Mucosa of gallbladder (tissue), 1 donor: Measurements from ENCODE around the gene ZNF397. TPM values are rescaled to one million over a fixed set of nuclear protein-coding genes. Genes with fewer than 3 reads are reported as not detected.

Source experiments
- DNase-seq: peaks from one replicate; pipeline ENCODE4 v3.0.0-alpha.2; 2020; ENCODE audit warnings: low spot score
- total RNA-seq: library from RNA; stranded (reverse); gene quantifications from one replicate; pipeline ENCODE4 v1.2.1, GENCODE V29; 2021
- donor health status: DM: no; HTN: no; CAD: no.

Gene ZNF397
- total RNA-seq, 1 donor from 2014 or later = 33.1 TPM

GRCh38 chr18:35246831-35247230 lies 6.0 kb downstream of the ZNF397 start:
- no peak for DNase-seq

DNA sequence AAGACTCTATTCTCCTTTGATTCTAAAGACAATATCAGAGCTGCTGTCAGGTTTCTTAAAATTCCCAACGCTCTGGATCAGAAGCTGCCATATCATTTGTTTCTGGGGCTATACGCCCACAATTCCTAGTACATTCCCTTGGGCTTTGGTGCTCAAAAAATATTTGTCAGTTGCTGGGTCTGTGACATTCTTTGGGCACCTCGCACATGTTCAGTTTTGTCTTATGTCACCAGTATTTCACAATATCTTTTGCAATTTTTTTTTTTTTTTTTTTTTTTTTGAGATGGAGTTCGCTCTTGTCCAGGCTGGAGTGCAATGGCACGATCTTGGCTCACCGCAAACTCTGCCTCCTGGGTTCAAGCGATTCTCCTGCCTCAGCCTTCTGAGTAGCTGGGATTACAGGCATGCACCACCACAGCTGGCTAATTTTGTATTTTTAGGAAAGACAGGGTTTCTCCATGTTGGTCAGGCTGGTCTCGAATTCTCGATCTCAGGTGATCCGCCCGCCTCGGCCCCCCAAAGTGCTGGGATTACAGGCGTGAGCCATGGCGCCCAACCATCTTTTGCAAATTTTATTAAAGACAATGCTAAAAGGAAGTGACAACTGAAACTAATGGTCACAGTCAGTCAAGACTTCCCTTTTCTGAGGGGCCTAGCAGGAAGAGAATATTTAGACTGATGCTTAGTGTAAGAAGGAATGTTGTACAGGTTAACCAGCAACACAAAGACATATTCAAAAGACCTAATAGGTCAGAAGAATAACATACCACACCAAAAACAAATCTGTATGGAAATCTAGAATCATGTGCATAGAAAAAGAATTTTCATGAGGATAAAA lies 6.8 kb downstream of the ZNF397 start:
- DNase-seq = no peak

- no peak for DNase-seq
Observed at GRCh38 chr18:35248429-35248828, 7.6 kb downstream of the ZNF397 start.

- no peak for DNase-seq
Observed at GRCh38 chr18:35252466-35252865, 11.6 kb downstream of the ZNF397 start.

- DNase-seq = no peak
Observed at GRCh38 chr18:35253655-35254287, 12.9 kb downstream of the ZNF397 start.

GRCh38 chr18:35256947-35257346 lies 16.1 kb downstream of the ZNF397 start:
- no peak for DNase-seq

DNA sequence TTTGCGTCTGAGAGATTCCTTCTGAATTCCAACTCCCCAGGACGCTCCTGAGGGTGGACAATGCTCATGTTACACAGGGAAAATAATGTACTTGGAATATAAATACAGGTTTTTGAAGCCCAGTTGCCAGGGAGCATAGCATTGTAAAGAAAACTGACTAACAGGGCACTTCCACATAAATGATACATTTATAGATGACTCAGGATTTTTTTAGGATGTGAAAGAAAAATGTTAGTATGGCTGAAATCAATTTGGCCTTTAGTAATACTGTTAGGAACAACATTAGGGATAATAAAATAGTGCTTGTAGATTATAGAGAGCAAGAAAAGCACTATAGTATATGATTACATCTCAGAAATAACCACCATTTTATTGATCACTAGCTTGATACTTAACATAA lies 23.6 kb downstream of the ZNF397 start:
- no peak for DNase-seq

- DNase-seq = peak; percentile 67
Observed at GRCh38 chr18:35267161-35267651, 26.4 kb downstream of the ZNF397 start.

DNA sequence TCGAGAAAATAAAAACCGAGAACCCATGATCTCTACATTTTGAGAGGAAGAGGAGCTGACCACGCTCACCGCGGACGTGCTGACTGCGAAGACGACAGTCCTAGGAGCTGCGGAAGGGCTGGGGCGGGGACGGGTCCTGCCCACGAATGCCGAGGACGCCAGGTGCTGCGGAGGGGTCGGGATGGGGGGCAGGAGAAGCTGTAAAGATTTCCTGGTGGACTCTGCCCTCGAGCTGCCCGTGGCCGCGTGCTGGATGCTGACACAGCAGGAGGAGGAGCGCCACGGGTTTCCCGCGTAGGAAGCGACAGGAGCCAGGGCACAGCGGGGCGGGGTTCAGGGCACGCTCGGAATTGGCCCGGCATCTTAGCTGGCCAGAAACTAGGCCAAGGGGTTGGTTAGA lies 27.0 kb downstream of the ZNF397 start:
- DNase-seq = peak; percentile 13

DNA sequence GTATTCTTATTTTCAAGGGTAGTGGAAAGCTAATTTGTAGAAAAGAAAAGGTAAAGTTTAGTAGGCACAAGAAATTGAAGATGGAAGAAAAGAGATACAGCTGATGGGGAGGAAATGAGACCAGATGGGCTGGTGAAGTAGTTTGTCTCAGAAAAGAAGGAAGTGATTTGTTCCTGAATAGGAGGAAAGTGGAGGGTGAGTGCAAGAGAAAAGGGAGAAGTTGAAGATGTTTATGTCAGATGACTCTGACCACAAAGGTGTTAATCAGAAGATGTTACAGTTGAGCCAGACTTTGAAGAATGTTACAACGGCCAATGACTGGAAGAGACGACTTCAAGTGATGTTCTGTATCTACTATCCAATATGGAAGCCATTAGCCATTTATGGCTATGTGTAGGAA lies 28.0 kb downstream of the ZNF397 start:
- DNase-seq = no peak

DNA sequence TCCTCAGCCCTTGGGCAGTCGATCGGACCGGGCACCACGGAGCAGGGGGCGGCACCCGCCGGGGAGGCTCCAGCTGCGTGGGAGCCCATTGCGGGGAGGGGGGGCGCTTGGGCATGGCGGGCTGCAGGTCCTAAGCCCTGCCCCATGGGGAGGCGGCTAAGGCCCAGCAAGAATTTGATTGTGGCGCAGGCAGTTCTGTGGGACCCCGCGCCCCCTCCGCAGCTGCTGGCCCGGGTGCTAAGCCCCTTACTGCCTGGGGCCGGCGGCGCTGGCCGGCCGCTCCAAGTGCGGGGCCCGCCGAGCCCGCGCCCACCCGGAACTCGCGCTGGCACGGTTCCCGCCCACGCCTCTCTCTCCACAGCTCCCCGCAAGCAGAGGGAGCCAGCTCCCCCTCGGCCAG lies 30.8 kb downstream of the ZNF397 start:
- DNase-seq = no peak

DNA sequence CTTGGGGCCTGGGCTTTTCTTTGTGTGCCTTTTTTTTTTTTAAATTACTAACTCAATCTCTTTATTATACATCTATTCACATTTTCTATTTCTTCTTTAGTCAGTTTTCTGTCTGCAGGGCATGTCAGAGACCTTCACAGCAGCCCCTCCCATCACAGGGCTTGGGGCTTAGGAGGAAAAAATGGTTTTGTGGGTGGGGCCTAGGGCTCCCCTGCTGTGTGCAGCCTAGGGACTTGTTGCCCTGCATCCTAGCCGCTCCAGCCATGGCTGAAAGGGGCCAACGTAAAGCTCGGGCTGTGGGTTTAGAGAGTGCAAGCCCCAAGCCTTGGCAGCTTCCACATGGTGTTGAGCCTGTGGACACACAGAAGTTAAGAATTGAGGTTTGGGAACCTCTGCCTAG lies 35.4 kb downstream of the ZNF397 start:
- DNase-seq = no peak

DNA sequence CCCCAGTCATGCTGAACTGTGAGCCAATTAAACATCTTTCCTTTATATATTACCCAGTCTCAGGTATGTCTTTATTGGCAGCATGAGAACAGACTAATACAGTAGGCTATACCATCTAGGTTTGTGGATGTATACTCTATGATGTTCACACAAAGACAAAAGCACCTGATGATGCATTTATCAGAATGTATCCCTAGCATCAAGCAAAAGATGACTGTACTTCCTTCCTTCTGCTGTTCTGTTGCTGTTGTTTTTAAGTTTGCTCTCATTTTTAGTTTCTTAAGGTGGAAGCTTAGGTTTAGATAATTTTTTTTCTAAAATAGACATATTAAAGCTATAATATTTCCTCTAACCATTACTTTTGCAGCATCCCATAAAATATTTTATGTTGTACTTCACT lies 36.8 kb downstream of the ZNF397 start:
- DNase-seq = no peak

DNA sequence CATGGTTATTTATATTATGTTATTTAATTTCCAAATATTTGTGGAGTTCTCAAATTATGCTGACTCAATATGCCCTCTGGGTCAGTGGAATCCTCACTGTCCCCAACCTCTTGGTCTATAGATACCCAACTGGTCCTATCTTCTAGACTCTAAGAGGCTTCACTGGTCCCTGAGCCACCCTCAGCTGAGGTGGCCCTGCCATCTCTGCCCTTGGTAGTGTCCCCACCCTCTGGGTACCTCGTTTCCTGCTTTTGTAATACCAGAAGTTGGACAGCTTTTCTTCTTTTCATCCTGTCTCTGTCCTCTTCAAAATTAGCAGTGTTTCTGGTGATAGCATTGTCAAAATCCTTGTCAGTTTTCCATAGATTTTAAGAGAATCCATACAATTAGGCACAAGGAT lies 37.3 kb downstream of the ZNF397 start:
- no peak for DNase-seq

DNA sequence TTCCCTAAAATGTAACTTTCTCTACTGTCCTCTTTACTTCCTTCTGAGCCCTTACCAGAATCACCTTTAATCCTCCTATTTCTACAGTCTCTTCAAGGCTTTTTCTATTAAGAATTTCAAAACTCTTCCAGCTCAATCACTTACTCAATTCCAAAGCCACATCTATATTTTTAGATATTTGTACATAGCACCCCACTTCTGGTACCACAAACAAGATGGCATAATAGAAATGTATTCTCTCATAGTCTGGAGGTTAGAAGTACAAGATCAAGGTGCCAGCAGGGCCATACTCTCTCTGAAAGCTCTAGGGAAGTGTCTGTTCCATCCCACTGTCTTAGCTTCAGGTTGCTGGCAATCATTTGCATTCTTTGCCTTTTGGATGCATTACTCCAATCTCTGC lies 38.1 kb downstream of the ZNF397 start:
- DNase-seq = no peak

DNA sequence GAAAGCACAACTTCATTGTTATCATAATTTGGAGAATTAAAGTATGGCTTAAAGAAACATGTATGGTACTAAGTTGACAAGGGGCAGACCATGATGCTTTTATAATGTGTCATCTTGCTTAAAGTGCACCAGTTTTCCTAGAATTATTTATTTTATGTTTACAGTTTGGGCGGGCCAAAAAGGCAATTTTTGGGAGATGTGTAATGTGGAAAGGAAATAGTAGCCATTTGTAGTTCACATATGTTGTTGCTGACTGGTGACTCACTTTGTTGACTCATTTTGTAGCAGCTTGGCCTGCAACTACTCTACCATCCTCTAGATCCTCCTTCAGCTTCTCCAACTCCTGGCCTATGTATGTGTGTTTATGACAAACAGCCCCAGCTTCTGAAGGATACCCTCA lies 41.5 kb downstream of the ZNF397 start:
- DNase-seq = no peak

GRCh38 chr18:35283923-35284794 lies 43.3 kb downstream of the ZNF397 start:
- DNase-seq = no peak

GRCh38 chr18:35284841-35285240 lies 44.0 kb downstream of the ZNF397 start:
- no peak for DNase-seq

GRCh38 chr18:35289293-35289692 lies 48.5 kb downstream of the ZNF397 start:
- DNase-seq = no peak

DNA sequence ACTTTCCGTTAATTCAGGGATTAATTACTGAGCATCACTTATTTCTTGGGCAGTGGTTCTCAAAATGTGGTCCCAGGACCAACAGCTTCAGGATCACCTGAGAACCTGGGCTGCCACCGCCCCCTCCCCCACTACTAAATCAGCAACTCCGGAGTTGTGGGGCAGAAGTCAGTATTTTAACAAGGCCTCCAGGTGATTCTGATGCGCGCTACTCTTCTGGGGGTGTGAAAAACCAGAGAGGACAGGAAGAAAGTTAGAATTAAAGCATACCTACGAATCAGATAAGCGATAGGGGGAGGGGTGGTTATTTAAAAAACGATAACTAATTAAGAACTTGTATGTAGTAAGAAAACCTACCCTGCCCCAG lies 48.9 kb downstream of the ZNF397 start:
- DNase-seq = no peak

DNA sequence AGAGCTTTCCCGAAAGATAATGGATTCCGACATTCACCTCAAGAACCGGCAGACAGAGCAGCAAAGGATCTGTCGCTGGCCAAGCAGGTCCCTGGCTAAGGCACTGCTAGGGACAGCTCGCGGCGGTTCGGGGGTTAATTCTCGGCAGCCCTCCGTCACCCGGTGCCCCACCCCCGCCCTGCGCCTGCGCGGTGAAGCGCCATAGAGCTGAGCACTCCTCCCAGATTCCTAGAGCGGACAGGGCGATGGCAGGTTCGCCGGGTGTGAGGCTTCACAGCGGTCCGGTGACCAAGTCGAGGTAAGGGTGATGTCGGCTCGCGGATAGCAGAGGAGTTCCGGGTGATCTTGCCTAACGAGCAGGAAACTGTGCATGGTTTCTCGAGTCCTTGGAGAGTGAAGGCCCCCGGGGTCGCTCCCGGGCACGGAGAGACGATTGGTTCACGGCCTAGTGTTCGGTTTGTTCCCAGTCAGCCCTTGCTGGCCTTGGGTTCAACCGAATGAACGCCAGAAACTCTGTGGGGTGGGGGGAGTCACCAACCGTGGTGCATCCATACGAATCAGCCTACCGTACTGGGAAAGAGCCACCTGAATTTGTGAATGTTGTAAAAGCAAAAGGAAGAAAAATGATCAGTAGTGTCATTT lies 49.4 kb downstream of the ZNF397 start, which contains the start of gene ZSCAN30:
TSS of gene ZSCAN30 (minus strand) at position 136 of the 642 bp plus-strand sequence. CDS start 25,877 bp downstream, outside the sequence.
- peak; percentile 95 for DNase-seq

DNA sequence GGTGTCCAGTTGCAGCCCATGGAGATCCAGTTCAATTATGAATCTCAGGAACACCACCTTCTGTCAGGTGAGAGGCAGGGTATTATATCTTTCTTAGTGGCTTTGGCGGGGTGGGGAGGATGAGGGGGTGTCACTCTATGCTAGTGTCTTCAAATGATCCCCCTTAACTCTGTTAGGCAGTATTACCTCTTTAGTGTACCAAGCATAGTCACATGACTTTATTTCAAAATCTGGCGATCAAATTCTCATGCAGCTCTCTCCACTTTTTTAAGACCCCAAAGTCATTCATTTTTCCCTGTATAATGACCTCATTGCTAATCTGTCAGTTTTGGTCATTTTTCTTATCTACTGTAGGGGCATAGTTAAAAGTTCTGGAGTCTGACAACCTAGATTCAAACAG lies 50.3 kb downstream of the ZNF397 start:
- no peak for DNase-seq
